Measurements from ENCODE around the gene TM9SF3.

DNA sequence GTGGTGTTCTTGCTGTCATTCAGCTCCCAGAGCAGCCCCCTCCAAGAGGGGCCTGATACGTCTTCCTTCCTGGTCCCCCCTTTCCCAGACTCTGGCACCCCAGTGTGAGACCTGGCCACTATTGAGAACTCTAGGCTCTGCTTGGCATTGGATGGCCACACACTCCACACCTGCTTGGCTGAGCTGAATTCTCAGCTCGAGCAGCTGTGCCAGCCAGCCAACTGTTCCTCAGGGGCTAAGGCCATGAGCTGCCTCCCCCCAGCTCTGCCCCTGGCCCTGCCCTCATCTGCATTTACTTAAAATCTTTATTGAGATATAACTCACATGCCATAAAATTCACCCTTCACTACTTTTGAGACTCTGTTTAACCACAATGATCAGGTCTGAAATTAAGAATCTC, 79.8 kb downstream of the TM9SF3 start:
- TF ChIP-seq, protein P1, sequence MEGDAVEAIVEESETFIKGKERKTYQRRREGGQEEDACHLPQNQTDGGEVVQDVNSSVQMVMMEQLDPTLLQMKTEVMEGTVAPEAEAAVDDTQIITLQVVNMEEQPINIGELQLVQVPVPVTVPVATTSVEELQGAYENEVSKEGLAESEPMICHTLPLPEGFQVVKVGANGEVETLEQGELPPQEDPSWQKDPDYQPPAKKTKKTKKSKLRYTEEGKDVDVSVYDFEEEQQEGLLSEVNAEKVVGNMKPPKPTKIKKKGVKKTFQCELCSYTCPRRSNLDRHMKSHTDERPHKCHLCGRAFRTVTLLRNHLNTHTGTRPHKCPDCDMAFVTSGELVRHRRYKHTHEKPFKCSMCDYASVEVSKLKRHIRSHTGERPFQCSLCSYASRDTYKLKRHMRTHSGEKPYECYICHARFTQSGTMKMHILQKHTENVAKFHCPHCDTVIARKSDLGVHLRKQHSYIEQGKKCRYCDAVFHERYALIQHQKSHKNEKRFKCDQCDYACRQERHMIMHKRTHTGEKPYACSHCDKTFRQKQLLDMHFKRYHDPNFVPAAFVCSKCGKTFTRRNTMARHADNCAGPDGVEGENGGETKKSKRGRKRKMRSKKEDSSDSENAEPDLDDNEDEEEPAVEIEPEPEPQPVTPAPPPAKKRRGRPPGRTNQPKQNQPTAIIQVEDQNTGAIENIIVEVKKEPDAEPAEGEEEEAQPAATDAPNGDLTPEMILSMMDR (conservative IDR thresholded peaks at IDR 0.05 in 1 of 2, IDR thresholded peaks at IDR 0.05 in 1 of 2; ENCODE audit: extremely low read depth in 1 of 2, insufficient read depth in 1 of 2, low read depth in 1 of 2, low read length in 2 of 2), result no peak
- TF ChIP-seq EZH2 (IDR thresholded peaks at IDR 0.05; ENCODE audit: borderline replicate concordance, low read length), result no peak

All from mammary epithelial cell (primary cell).